DND-41 (cell line): ENCODE results near the gene LEAP2.

Experiments
- CTCF ChIP-seq: IDR thresholded peaks from 2 replicates; pipeline ENCODE4 v1.5.1; 2012; ENCODE audit warnings: borderline replicate concordance, low read length, moderate library complexity, mild to moderate bottlenecking; ENCODE audit not compliant: poor library complexity, severe bottlenecking; ENCODE audit errors: extremely low read depth
- EZH2 ChIP-seq: IDR thresholded peaks from 3 replicates; pipeline ENCODE4 v1.6.1; 2012; ENCODE audit warnings: borderline replicate concordance, low read depth, mild to moderate bottlenecking, moderate library complexity, low read length, inconsistent platforms; ENCODE audit not compliant: severe bottlenecking

GRCh38 chr5:132860742-132861141, 12.7 kb upstream of the LEAP2 start:
- no peak for TF ChIP-seq CTCF
- TF ChIP-seq EZH2, result no peak
